DMS153 (cell line): ENCODE data around the gene SORCS3.

Experiments used
- DNase-seq: peaks from one replicate; lab custom pipeline; 2025; lab: John Stamatoyannopoulos, UW

Gene SORCS3

DNA sequence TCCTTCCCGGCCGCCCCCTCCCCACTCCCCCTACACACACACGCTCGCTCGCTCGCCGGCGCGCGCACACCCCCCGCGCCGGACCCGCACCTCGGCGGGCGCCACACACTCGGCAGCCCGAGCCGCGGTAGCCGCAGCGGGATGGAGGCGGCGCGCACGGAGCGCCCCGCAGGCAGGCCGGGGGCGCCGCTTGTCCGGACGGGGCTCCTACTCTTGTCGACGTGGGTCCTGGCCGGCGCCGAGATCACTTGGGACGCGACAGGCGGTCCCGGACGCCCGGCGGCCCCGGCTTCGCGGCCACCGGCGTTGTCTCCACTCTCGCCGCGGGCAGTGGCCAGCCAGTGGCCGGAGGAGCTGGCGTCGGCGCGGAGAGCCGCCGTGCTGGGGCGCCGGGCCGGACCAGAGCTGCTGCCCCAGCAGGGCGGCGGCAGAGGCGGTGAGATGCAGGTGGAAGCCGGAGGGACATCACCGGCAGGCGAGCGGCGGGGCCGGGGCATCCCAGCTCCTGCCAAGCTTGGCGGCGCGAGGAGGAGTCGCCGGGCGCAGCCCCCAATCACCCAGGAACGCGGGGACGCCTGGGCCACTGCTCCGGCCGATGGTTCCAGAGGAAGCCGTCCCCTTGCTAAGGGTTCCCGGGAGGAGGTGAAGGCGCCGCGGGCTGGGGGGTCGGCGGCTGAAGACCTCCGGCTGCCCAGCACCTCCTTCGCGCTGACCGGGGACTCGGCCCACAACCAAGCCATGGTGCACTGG is at the start of gene SORCS3:
SORCS3 (plus strand) TSS at position 104 of the 750 bp plus-strand sequence.
- no peak for DNase-seq

DNA sequence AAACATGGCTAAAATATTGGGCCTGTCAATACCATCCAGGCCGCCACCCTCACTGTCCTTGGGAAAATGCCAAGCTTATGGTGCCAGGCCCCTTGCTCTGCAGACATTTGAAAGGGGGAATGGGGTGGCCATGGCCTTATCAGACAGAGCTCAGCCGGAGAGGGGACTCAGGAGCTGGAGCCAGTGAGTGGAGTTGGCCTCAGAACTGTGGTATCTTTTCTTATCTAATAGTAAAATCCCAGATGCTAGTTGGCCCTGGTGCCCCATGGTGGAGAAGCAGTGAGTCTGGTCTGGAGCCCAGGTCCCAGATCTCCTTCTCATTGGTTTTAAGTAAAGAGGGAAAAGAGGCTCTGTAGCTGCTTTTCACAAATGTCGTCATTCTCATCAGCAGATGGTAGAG is 49.6 kb upstream of the SORCS3 start:
- DNase-seq, result no peak

DNA sequence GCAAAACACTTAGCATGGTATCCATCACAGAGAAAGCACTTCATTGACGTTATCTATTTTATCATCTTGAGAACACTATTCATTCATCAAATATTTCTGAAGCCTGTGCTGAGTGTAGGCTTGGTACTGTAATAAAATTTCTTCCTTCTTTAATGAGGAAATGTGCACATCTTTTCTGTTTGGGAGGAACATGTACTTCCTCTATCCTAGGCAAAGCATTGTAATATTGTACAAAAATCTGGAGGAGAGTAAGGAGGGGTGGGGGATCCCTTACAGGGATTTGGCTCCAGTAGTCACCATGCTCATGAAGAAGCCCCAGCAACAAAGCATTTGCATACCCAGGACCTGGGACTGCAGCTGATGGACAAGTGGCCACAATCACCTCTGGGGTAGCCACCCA is 39.9 kb upstream of the SORCS3 start:
- no peak for DNase-seq

DNA sequence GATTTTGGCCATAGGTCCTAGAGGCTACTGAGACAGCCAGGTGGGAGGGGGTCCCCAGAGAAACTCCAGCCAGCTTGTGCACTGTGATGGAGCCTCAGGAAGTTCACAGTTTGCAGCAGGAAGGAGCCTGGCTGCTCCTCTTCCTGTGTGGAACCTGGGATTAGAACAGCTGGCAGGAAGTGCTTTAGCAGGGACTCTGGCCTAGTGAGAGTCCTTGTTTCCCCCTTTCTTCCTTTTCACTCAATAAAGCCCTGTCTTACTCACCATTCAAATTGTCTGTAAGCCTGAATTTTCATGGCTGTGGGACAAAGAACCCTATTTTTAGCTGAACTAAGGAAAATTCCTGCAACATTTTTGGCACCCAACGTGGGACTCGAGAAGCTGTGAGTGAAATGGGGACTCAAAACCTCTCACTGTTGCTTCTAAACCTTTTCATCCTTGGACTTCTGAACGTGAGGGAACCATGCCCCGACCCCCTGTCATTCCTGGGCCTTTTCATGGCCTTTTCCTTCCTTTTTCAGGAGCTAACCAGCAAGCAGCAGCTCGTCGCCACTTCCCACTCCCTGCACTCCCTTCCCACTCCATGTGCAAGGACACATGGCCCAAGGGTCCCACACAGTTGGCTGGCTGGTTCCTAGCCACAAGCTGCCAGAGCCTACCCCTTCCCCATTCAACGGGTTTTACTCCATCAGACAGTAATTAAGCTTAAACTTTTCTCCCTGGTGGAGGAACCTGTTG is 32.8 kb upstream of the SORCS3 start:
- DNase-seq, result no peak

DNA sequence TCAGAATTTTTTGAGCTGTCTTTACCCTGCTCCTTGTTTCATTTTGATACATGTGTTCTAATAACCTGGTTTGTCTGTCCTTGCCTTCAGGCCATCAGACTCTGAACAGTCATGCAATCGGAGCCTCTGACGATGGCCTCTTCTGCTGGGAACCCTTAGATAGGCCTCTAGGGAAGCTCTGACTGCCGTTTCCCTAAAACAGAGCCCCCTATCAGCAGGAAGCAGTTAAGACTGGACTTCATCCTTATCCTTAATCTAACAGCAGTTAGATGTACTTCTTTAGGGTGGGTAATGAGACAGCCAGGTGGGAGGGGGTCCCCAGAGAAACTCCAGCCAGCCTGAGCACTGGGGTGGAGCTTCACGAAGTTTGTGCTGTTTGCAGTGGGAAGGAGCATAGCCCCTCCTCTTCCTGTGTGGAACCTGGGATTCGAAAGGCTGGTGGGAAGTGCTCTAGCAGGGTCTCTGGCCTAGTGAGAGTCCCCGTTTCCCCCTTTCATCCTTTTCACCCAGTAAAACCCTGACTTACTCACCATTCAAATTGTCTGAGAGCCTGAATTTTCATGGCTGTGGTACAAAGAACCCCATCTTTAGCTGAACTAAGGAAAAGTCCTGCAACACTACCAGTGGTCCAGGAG is 28.4 kb upstream of the SORCS3 start:
- no peak for DNase-seq

DNA sequence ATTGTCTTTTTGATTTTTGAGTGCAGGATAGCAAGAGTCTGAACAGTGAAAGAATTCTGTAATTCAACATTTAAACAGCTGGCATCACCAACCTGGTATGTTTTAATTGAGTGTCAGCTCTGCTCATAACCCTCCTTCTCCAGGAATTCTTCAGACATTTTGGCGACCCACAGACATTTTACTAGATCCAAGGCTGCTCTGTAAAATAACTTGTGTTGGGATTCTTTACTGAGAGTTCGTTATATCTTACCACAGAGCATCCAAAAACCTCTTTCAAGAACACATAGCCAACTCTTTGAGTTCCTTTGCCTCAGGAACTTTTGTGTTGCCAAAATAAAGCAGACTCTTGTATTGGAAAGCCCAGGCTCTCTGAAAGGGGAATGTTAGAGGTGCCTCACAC is 27.7 kb upstream of the SORCS3 start:
- no peak for DNase-seq

DNA sequence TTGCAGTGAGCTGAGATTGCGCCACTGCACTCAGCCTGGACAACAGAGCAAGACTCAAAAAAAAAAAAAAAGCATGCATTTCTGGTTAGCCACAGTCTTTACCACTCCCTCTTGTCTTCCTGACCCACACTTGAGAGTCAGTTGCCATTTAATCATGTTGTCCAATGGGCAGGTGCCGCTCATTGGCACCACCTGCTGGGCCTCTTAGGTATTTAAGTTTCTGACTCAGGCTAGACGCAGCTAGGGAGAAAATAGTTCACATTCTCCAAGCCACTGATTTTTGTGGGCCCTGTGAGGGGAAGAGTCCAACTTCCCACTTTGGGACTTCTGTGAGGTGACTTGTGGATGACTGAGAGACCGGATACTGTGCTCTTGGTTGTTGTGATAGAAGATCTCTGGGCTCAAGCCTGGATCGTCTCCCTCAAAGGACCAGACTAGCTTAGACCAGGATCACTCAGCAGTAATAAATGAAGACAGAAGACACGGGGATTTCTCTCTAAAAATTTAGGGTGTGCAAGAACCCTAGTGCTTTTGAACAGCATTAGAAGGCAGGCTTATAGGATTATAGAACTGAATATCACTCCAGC is 26.8 kb upstream of the SORCS3 start:
- DNase-seq, result no peak

DNA sequence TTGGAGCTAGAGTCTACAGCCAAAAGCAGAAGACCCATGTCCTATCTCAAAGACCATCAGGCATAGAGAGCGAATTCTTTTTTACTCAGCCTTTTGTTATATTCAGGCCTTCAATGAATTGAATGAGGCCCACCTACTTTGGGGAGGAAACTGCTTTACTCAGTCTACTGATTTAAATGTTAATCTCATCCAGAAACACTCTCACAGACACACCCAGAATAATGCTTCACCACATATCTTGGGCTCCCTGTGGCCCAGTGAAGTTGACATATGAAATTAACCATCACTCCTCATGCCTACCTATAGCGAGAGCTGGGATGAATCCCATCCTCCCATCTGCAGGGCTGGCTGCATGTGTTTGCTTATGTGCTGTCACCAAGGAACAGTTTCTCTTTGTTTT is 26.0 kb upstream of the SORCS3 start:
- DNase-seq, result no peak

DNA sequence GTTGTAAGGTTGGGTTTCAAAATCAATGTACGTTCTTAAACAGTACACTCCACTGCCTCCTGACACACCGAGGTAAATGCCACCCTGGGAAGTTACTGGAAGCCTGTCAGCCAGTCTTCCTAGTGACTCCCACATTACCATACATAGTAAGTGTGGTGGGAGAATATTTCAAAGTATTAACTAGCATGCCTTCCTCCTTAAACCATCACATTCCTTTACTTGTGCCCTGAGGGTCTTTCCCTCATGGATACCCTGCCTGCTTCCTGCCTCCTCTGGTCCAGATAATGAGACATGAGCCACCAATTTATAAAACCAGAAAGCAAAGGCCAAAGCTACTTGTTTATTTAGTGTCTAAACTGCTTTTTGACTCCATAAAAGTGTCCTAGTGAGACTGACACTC is 23.3 kb upstream of the SORCS3 start:
- no peak for DNase-seq

DNA sequence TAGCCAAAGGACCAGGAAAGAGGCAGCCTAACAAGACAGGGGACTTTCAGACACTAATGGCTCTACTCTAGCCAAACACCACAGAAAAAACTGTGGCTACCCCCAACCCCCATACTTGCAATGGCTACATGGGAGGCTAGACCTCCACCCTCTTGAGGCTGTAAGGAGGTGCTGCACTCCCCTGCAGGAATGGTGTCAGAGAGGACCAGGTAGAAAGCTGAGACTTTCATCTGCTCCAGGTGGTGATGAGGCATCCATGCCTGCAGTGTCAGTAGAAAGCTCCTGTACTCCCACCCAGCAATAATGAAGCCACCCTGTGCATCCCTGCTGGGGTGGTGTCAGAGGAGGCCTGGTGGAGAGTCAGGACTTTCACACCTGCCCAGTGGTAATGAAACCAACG is 18.9 kb upstream of the SORCS3 start:
- DNase-seq, result no peak

DNA sequence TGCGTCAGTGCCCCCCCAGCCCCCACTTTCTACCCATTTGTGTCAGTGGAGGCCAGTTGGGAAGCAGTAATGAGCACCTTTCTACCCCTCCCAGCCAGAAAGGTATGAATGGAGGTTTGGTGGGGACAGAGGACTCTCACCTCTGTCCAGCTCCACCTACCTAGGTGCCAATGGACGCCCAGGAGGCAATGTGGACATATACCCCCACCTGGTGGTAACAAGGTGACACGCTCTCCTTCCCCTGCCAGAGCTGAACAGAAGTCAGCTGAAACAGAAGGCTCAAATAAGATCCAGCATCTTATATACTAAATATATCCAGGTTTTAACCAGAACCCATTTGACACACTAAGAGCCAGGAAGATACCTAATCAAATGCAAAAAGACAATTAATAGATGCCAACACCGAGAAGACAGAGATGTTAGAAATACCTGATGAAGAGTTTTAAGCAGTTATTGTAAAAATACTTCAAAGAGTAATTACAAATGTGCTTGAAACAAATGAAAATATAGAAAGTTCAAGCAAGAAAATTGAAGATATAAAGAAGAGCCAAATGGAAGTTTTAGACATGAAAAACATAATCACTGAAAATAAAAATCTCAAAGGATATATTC is 18.4 kb upstream of the SORCS3 start:
- DNase-seq, result peak; percentile 5

DNA sequence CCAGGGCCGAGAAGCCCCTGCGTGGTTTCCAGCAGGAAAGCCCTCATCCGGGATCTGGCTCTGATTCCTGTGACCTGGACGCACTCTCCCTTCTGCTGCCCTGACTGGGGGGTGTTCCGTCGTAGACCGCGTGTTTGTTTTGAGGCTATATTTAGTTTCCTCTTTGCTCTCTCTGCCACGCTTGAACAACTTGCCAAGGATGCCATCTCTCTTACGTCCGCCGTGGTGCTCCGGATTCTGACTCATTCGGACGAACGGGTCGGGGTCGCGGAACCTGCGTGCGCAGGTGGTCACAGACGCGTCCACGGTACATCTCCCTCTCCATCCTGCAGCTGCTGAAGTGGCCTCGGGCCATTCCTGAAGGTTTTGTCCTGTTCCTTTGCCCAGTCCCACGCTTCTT is 10.4 kb upstream of the SORCS3 start:
- no peak for DNase-seq

DNA sequence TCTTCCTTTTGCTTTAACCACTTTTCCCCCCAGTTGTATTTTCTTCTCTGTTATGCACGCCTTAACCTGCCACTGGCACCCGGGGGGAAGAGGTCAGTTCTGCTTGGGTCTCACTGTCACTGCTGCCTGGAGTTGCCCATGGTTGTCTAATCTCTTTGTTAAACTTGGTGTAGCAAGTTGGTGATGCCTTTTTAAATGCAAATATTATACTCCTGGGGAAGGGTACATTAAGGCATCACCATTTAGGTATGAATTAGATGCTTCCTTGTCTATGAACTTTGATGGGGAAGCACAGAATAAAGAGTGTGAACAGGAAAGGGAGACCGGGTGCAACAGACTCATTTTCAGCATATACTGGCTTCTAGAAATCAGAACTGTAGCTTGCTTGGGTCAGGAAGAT is 9.1 kb upstream of the SORCS3 start:
- DNase-seq, result no peak

DNA sequence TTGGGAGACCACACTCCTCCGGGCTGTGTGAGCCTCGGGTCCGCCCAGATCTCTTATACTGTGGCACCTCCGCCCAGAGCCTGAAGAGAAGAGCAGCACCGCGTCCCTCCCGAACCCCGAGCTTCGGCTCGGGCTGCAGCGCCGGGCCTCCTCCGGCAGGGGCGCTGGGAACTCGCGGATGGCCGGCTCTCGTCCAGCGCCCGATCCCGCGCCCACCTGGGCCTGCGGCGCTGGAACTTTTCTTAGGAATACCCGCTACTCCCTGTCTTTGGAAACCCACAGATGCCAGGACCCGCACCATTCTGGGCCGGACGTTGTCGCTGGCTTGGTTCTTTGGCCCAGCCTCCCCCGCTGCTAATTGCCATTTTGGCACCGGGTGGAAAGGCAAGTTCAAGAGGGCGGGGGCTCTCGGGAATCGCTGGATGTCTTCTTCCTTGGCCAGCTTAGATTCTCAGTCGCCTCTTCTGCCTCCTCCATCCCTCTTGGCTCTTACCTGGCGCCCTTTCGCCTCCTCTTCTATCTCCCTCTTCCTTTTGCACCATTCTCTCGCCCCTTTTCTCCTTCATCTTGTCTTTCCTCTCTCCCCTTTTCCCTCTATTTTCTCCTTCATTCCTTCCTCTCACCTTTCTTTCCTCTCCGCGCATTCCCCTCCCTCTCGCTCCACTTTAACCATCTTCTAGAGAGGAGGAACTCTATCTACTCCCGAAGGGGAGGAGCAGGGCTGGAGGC is 2.1 kb upstream of the SORCS3 start:
- no peak for DNase-seq

DNA sequence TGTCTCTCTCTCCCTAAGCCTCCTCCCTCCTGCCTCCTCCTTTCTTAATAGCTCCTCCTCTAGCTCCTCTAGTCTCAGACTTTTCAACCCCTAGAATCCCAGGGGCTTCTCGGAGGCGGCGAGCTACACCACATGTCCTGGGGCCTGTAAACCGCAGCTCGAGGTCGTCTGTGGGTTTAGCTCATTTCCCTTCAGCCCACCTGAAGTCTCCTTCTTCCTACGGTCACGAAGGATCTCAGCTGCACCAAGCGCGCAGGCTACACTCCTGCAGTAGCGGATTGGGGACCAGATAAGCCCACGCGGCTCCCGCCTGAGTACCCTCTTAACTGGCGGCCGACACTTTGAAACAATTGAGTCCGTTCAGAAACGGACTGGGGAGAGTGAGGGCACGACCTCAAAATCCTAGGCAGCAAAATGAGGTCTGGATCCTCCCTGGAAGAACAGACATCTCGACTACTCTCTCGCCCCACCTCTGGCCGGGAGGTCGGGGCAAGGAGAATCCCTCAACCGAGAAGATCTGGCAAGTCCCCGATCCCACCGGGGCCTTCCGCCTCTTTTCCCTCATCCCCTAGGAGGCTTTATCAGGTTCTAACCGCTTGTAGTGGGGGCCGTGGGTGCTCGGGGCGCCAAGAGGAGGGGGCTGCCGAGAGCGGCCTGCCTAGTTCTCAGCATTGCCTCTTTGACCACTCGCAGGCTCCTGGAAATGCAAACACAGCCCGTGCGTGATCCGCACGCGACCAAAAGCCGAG is 1.3 kb upstream of the SORCS3 start:
- DNase-seq, result no peak

DNA sequence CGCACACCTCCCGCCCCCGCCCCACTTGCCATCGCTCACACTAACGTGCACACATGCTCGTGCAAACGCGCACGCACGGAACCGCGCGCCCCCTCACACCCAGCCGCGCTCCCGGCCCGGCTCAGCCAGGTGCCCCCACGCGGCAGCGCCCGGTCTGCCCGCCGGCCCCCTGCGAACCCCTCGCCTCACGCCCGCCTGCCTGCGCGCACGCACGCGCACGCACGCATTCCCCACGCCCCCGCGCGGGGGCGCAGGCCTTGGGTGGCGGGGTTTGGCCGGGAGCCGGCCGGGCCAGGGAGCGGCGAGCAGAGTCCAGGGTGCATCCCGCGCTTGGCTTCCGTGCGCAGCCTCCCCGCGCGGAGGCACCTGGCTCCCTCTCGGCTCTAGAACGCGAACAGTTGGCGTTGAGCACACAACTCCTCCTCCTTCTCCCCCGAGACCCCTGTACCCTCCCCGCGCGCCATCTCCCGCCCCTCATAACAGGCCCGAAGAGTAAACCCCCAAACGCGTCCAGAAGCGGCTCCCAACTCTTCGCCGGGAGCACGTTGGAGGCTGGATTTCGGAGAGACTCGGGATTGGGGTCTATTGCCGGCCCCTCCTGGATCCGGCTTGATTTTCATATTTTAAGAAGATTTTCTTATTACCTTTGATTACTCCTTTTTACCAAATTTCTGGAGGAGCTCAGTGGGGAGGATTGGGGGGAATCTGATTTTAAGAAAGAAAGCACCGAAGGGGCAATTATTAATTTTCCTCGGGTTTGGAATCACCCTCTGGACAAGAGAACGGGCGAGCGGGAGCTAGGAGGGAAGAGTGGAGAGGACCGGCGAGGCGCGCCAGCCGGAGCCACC is 527 bp upstream of the SORCS3 start:
- DNase-seq, result no peak

DNA sequence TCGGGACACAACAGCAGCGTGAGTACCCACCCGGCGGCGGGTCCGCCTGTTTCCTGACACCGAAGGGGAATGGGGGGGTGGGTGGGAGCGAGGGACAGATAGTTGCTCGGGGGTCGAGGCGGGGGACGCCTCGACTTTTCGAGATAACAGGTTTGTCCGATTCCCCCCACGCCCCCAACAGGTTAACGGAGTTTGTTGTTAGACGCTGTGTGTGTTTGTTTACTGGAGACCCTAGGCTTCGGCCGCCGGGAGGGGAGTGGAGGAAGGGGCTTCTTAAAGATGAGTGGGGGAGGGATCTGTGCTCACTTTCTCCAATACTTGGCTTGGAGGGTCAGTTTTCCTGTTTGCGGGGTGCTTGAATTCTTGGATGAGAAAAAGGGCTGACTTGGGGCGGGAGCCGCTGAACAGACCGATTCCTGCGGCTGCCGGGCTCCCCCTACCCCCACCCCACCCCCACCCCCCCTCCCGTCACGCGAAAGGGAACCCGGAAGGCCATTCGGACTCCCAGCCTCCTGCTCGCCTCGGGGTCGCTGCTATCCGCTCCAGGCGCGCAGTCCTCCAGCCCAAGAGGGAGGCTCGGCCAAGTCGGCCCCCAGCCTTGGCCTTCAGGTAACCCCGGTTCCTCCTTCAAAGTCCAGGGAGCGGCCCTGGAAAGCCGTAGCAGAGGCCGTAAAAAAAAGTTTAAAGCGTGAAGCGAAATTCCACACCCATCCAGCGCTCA is 1.0 kb downstream of the SORCS3 start:
- no peak for DNase-seq

DNA sequence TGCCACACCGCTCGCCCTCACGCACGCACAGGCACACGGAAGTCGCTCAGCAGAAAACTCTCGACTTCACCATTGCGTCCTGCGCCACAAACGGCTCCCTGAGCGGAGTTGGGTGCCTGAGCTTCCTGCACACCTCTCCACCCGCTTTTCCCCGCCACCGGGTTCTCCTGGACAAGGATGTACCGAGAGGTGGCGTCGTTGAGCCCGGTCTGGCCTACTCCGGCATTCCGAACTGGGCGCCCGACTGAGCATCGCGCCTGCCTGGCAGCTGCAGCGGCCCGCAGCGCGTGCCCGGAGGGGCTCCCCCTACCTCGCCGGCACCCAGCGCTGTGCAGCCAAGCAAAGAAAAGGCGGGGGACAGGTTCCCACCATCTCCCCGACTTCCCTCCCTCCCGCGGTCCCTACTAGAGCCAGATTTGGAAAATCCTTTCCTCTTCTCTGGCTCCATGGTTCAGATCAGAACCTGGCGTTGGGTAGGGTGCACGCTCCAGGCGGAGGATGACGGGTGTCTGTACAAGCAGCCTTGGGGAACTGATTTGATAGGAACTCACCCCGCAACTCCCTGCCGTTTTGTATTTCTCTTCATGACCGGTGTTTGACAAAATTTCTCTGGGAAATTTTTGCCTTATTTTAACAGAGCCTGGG is 1.7 kb downstream of the SORCS3 start:
- no peak for DNase-seq

DNA sequence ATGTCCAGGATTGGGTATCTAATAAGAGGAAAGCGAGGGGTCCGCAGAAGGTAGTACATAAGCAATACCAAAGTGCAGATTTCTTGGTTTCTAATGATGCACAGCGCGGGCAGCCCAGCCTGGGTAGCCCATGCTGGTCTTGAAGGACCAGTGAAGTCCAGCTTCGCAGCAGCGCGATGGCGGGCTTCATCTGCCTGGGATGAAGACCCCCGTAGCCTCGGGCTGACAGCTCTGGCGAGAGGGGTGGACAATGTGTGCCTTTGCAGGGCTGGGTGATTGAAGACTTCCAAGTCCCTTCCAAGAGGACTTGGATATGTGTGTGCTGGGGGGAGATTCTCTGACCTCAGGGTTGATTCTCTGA is 2.2 kb downstream of the SORCS3 start:
- DNase-seq, result no peak
